Activated naive CD4-positive, alpha-beta T cell treated with anti-CD3 and anti-CD28 coated beads for 36 hours (primary cell): ENCODE measurements around the gene ATXN7L2. TPM values are rescaled to one million over a fixed set of nuclear protein-coding genes. Genes with fewer than 3 reads are reported as not detected.

ENCODE experiments used
- CTCF ChIA-PET: fragments of 350-600 bp; sonication (Branson Sonifier 250); formaldehyde crosslinking; loops from one replicate; lab custom pipeline; 2021; ENCODE audit warnings: antibody characterized with exemption; lab: Charles Lee
- DNase-seq: peaks from one replicate; pipeline ENCODE4 v3.0.0-alpha.2; 2020
- H3K27ac Mint-ChIP-seq: one replicate; pipeline ENCODE4 v1.8.0; 2021; ENCODE audit warnings: mild to moderate bottlenecking, mixed read lengths
- H3K27me3 Mint-ChIP-seq: one replicate; pipeline ENCODE4 v1.8.0; 2021; ENCODE audit warnings: low read depth, mixed read lengths
- H3K36me3 Mint-ChIP-seq: one replicate; pipeline ENCODE4 v1.8.0; 2021; ENCODE audit warnings: low read depth, mixed read lengths
- H3K4me1 Mint-ChIP-seq: one replicate; pipeline ENCODE4 v1.8.0; 2021; ENCODE audit warnings: low read depth, mixed read lengths
- H3K4me3 Mint-ChIP-seq: one replicate; pipeline ENCODE4 v1.8.0; 2021; ENCODE audit warnings: mild to moderate bottlenecking, moderate library complexity, mixed read lengths
- H3K9me3 Mint-ChIP-seq: one replicate; pipeline ENCODE4 v1.8.0; 2021; ENCODE audit warnings: mixed read lengths
- intact Hi-C: fragments of 100-400 bp; cut with micrococcal nuclease; formaldehyde crosslinking; loops from one replicate; pipeline ENCODE4 v1.15.1; 2023
- total RNA-seq, 2 experiments: library from RNA; stranded (reverse); gene quantifications; one replicate each; pipeline ENCODE4 v1.2.3, GENCODE V29; 2021

ATXN7L2 gene
- total RNA-seq, 2 experiments from 2014 or later, result 15.2 to 16.4 TPM

DNA sequence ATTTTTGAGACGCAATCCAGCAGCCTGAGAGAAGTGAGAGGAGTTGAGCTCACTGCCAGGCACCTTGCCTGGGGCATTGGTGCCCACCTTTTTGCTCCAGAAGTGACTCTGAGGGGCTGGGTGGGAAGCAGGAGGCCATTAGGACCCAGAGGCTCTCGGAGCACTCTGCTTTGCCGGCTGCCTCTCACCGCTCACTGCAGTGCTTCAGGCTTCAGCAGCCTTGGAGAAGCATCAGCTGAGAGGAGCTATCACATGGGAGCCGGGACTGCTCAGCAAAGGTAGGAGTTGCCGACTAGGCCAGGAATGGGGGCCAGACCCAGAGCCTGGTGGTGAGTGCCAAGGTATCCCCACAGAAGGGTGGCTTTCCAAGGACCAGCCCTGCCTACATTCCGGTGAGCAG is 56.0 kb downstream of the ATXN7L2 start, which contains the start of gene GPR61:
TSS of gene GPR61 (plus strand) at position 197 of the 400 bp plus-strand sequence. CDS start 3,151 bp downstream, outside the sequence.
- intact Hi-C loops, result no loop called here
- DNase-seq, result no peak
- CTCF ChIA-PET, result interaction anchor here (0.6 to 19.9 kb wide), 5 partner anchors 39 to 141 kb away, joined by 3 to 1207 read pairs (median 3); partner anchors contain the start of genes AMIGO1, ATXN7L2 and CYB561D1
- Mint-ChIP-seq H3K36me3 (no peaks in the 10 kb centered on the region), H3K27me3 (no peaks in the 10 kb centered on the region), H3K4me3 (no peak within 1 kb of the TSS), H3K9me3 (no peaks in the 10 kb centered on the region), H3K4me1 (no peaks in the 10 kb centered on the region), H3K27ac (no peak within 1 kb of the TSS)

DNA sequence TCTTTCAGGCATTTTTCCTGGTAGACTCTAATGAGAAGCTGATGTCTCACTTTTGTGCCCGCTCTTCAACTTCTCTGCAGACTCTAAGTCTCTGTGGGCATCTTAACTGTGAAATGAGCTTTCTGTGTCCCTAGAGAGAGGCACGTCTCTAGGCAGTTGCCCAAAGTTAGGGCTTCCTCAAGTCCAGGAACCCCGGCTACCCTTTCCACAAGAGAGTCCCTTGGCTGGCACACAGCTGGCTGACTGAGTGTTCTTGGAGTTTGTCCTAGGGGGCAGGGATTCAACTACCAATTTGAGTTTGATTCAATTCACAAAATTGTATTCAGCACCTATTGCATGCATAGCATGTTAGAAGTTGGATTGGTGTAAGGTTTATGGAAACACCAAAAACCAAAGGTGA is 57.4 kb downstream of the ATXN7L2 start:
- H3K4me3 Mint-ChIP-seq, result no peak overlapping the region
- no peak overlapping the region for H3K27ac Mint-ChIP-seq
- no peaks in the 10 kb centered on the region for H3K36me3 Mint-ChIP-seq
- intact Hi-C loops, result no loop called here
- no peak for DNase-seq
- CTCF ChIA-PET, result interaction anchor here (1.0 to 19.9 kb wide), 9 partner anchors 8 to 109 kb away, joined by 3 to 1207 read pairs (median 5); partner anchors contain the start of genes AMIGO1, ATXN7L2 and CYB561D1
- H3K27me3 Mint-ChIP-seq, result no peaks in the 10 kb centered on the region
- no peaks in the 10 kb centered on the region for H3K9me3 Mint-ChIP-seq
- H3K4me1 Mint-ChIP-seq, result no peaks in the 10 kb centered on the region

Other genes starting within 250 kb of the ATXN7L2 start
- gene CELSR2, start 234.4 kb upstream of the ATXN7L2 start, total RNA-seq, result 1 to 10 TPM; 1.1 to 1.2 TPM
- 10 to 100 TPM; 19.3 to 21.5 TPM for gene PSRC1, start 200.8 kb upstream of the ATXN7L2 start, total RNA-seq
- not detected for gene MYBPHL, start 176.9 kb upstream of the ATXN7L2 start, total RNA-seq
- gene SORT1, start 86.0 kb upstream of the ATXN7L2 start, total RNA-seq, result under 1 TPM; 0.32 to 0.33 TPM
- 100 to 1,000 TPM; 181 to 202 TPM for gene PSMA5, start 57.5 kb upstream of the ATXN7L2 start, total RNA-seq
- under 1 TPM in 1 of 2 experiments, not detected in 1; 0.05 TPM for gene SYPL2, start 17.4 kb upstream of the ATXN7L2 start, total RNA-seq
- gene CYB561D1, start 10.2 kb downstream of the ATXN7L2 start, total RNA-seq, result 1 to 10 TPM; 6.6 to 8.5 TPM
- gene AMIGO1, start 25.8 kb downstream of the ATXN7L2 start, total RNA-seq, result 1 to 10 TPM; 1.5 to 1.7 TPM
- under 1 TPM in 1 of 2 experiments, not detected in 1; 0.31 TPM for gene GPR61, start 56.0 kb downstream of the ATXN7L2 start, total RNA-seq
- 1 to 10 TPM; 8.0 to 8.5 TPM for gene GNAI3, start 64.7 kb downstream of the ATXN7L2 start, total RNA-seq
- gene GNAT2, start 135.7 kb downstream of the ATXN7L2 start, total RNA-seq, result under 1 TPM; 0.22 to 0.50 TPM
- 10 to 100 TPM; 41.3 to 56.9 TPM for gene AMPD2, start 135.9 kb downstream of the ATXN7L2 start, total RNA-seq
- gene GSTM4, start 172.2 kb downstream of the ATXN7L2 start, total RNA-seq, result 1 to 10 TPM; 8.8 to 9.9 TPM
- 10 to 100 TPM; 14.2 to 14.3 TPM for gene GSTM2, start 184.2 kb downstream of the ATXN7L2 start, total RNA-seq
- not detected for gene GSTM1, start 203.9 kb downstream of the ATXN7L2 start, total RNA-seq
- not detected for gene GSTM5, start 228.3 kb downstream of the ATXN7L2 start, total RNA-seq